IMR-90 (cell line): ENCODE data around the gene MKX. TPM values are rescaled to one million over a fixed set of nuclear protein-coding genes. Genes with fewer than 3 reads are reported as not detected.

ENCODE experiments used
- ATAC-seq: fragments of 200-7000 bp; cut with Tn5 transposase; 2 replicates; pipeline ENCODE4 v1.9.1; 2020; ENCODE audit warnings: low read depth, mild to moderate bottlenecking, moderate library complexity
- BruUV-seq: library from RNA; stranded (reverse); fragments of 400-500 nt; replicated peaks from 2 replicates; lab custom pipeline; 2021; lab: Mats Ljungman, UMichigan
- CTCF ChIA-PET: fragments of 300-600 bp; formaldehyde crosslinking; extraction: SDS; loops from one replicate; lab custom pipeline; 2021; ENCODE audit warnings: antibody characterized with exemption; lab: Yijun Ruan, JAX
- POLR2A ChIA-PET: fragments of 300-600 bp; sonication (Branson Sonifier 250); formaldehyde crosslinking; loops from one replicate; lab custom pipeline; 2022; ENCODE audit warnings: antibody characterized with exemption; ENCODE audit not compliant: unreplicated experiment; lab: Charles Lee
- DNase-seq: peaks from one replicate; pipeline ENCODE4 v3.0.0; 2013
- H2AFZ ChIP-seq: replicated peaks from 2 replicates; pipeline ENCODE3; 2013; ENCODE audit warnings: low read length, mild to moderate bottlenecking; ENCODE audit not compliant: poor library complexity
- H2AK5ac ChIP-seq: 2 replicates; pipeline ENCODE4 v1.6.1; 2013; ENCODE audit warnings: low read depth, low read length, inconsistent platforms
- H2AK9ac ChIP-seq: replicated peaks from 2 replicates; pipeline ENCODE3; 2013; ENCODE audit warnings: mild to moderate bottlenecking, low read depth, low read length, moderate library complexity; ENCODE audit not compliant: poor library complexity
- H2BK120ac ChIP-seq: 2 replicates; pipeline ENCODE4 v1.6.1; 2013; ENCODE audit warnings: low read depth, low read length, inconsistent platforms
- H2BK15ac ChIP-seq: 3 replicates; pipeline ENCODE4 v1.6.1; 2013; ENCODE audit warnings: low read depth, low read length, inconsistent platforms
- H2BK20ac ChIP-seq: 2 replicates; pipeline ENCODE4 v1.6.1; 2013; ENCODE audit warnings: low read depth, mild to moderate bottlenecking, inconsistent platforms, low read length, moderate library complexity
- H2BK5ac ChIP-seq: 2 replicates; pipeline ENCODE4 v1.6.1; 2013; ENCODE audit warnings: mild to moderate bottlenecking, low read depth, low read length, inconsistent platforms; ENCODE audit not compliant: poor library complexity, severe bottlenecking
- H3K14ac ChIP-seq: replicated peaks from 2 replicates; pipeline ENCODE4 v1.6.1; 2013; ENCODE audit warnings: low read depth, low read length, inconsistent platforms
- H3K18ac ChIP-seq: 2 replicates; pipeline ENCODE4 v1.6.1; 2013; ENCODE audit warnings: low read depth, low read length, control low read depth
- H3K23ac ChIP-seq: 2 replicates; pipeline ENCODE4 v1.6.1; 2013; ENCODE audit warnings: low read depth, low read length, inconsistent platforms
- H3K27ac ChIP-seq: 2 replicates; pipeline ENCODE4 v1.5.1; 2013; ENCODE audit warnings: mild to moderate bottlenecking, control low read depth, low read length; ENCODE audit not compliant: insufficient read depth
- H3K27me3 ChIP-seq: 2 replicates; pipeline ENCODE4 v1.6.1; 2013; ENCODE audit warnings: low read length; ENCODE audit not compliant: control insufficient read depth, insufficient read depth
- H3K36me3 ChIP-seq: 2 replicates; pipeline ENCODE4 v1.6.1; 2013; ENCODE audit warnings: low read length, mixed read lengths; ENCODE audit not compliant: control insufficient read depth, insufficient read depth
- H3K4ac ChIP-seq: 2 replicates; pipeline ENCODE4 v1.6.1; 2013; ENCODE audit warnings: low read depth, low read length, inconsistent platforms
- H3K4me1 ChIP-seq: 2 replicates; pipeline ENCODE4 v1.6.1; 2013; ENCODE audit warnings: low read length, mixed read lengths; ENCODE audit not compliant: control insufficient read depth, insufficient read depth
- H3K4me2 ChIP-seq: 2 replicates; pipeline ENCODE4 v1.6.1; 2013; ENCODE audit warnings: low read depth, mild to moderate bottlenecking, control low read depth, low read length, moderate library complexity
- H3K4me3 ChIP-seq: 2 replicates; pipeline ENCODE4 v1.5.1; 2013; ENCODE audit warnings: low read depth, mild to moderate bottlenecking, control low read depth, low read length, moderate library complexity; ENCODE audit not compliant: insufficient read depth
- H3K56ac ChIP-seq: 2 replicates; pipeline ENCODE4 v1.6.1; 2013; ENCODE audit warnings: low read length, inconsistent platforms; ENCODE audit not compliant: insufficient read depth; ENCODE audit errors: extremely low read depth
- H3K79me1 ChIP-seq, 2 experiments: 2 replicates each; pipeline ENCODE4 v1.6.1; 2013; ENCODE audit warnings: low read length in 2 of 2, inconsistent platforms in 1 of 2, low read depth in 1 of 2
- H3K9ac ChIP-seq: 2 replicates; pipeline ENCODE4 v1.6.1; 2013; ENCODE audit warnings: low read depth, low read length, control low read depth
- H3K9me1 ChIP-seq: 2 replicates; pipeline ENCODE4 v1.6.1; 2013; ENCODE audit warnings: low read length, inconsistent platforms; ENCODE audit not compliant: insufficient read depth
- H3K9me3 ChIP-seq: 2 replicates; pipeline ENCODE4 v1.6.1; 2013; ENCODE audit warnings: low read length; ENCODE audit not compliant: control insufficient read depth, insufficient read depth
- H4K20me1 ChIP-seq: 2 replicates; pipeline ENCODE4 v1.6.1; 2013; ENCODE audit warnings: low read length, inconsistent platforms; ENCODE audit not compliant: insufficient read depth
- H4K5ac ChIP-seq: 2 replicates; pipeline ENCODE4 v1.6.1; 2013; ENCODE audit warnings: mild to moderate bottlenecking, low read depth, low read length, control low read depth
- H4K8ac ChIP-seq, 2 experiments: 2 replicates each; pipeline ENCODE4 v1.6.1; 2013; ENCODE audit warnings: low read depth in 2 of 2, low read length in 2 of 2, control low read depth in 1 of 2, inconsistent platforms in 1 of 2
- H4K91ac ChIP-seq: 2 replicates; pipeline ENCODE4 v1.6.1; 2013; ENCODE audit warnings: low read depth, low read length, inconsistent platforms; ENCODE audit not compliant: insufficient read depth
- CHD1 ChIP-seq: IDR thresholded peaks from 2 replicates; pipeline ENCODE4 v1.6.1; 2012; ENCODE audit warnings: low read depth, low read length, improper control_type of control experiment
- MAZ ChIP-seq: IDR thresholded peaks from 2 replicates; pipeline ENCODE4 v1.6.1; 2012; ENCODE audit warnings: low read depth, mild to moderate bottlenecking, low read length, improper control_type of control experiment, moderate library complexity, borderline replicate concordance
- NFE2L2 ChIP-seq: fragments of 150-350 bp; IDR thresholded peaks from 2 replicates; pipeline ENCODE4 v1.6.1; 2016; ENCODE audit warnings: low read depth, mild to moderate bottlenecking, low read length
- POLR2A ChIP-seq: IDR thresholded peaks from 2 replicates; pipeline ENCODE4 v1.6.1; 2012; ENCODE audit warnings: mild to moderate bottlenecking, low read depth, low read length
- RAD21 ChIP-seq: IDR thresholded peaks from 2 replicates; pipeline ENCODE4 v1.6.1; 2012; ENCODE audit warnings: low read length, improper control_type of control experiment
- SMC3 ChIP-seq: fragments of 150-350 bp; IDR thresholded peaks from 2 replicates; pipeline ENCODE4 v1.6.1; 2016; ENCODE audit warnings: low read depth, mild to moderate bottlenecking, antibody characterized with exemption, low read length, moderate library complexity
- WGBS, 2 experiments: methylation state at CpG; one replicate each; pipeline versions ENCODE4 v1.1.5 to v1.1.7; 2013; ENCODE audit warnings: missing lambda C conversion rate in 2 of 2; ENCODE audit not compliant: insufficient read length in 1 of 2; ENCODE audit errors: extremely low coverage in 2 of 2; 5-methylcytosine and 5-hydroxymethylcytosine counted together
- dilution Hi-C: fragments of 300-500 bp; cut with HindIII; formaldehyde crosslinking; loops from one replicate; pipeline ENCODE4 v1.14.3; 2018; ENCODE audit warnings: low sequenced_read_pairs; ENCODE audit not compliant: unreplicated experiment
- in situ Hi-C: fragments of 300-500 bp; cut with MboI; formaldehyde crosslinking; loops from 3 replicates; pipeline ENCODE4 v1.14.3; 2019; ENCODE audit warnings: low sequenced_read_pairs, inconsistent platforms, mixed read lengths
- intact Hi-C: fragments of 100-400 bp; cut with micrococcal nuclease; formaldehyde crosslinking; loops from 2 replicates; pipeline ENCODE4 v1.10.0; 2022
- polyA plus RNA-seq, 3 experiments: library from polyadenylated mRNA; depleted of rRNA; stranded (reverse); fragments of >200 nt; gene quantifications; 2 replicates each; pipeline ENCODE4 v1.2.3, GENCODE V29; 2012; ENCODE audit warnings: low replicate concordance in 1 of 3
- total RNA-seq: library from RNA; depleted of rRNA; stranded (reverse); fragments of >200 nt; gene quantifications from 2 replicates; pipeline ENCODE4 v1.2.3, GENCODE V29; 2012
- TF ChIP-seq, protein P1 (sequence below): fragments of 150-350 bp; IDR thresholded peaks from 2 replicates; pipeline ENCODE4 v1.6.1; 2017; ENCODE audit warnings: mild to moderate bottlenecking, antibody characterized with exemption, low read length, low read depth
- TF ChIP-seq, protein P2 (sequence below): conservative IDR thresholded peaks from 2 replicates; pipeline ENCODE4 v1.5.1; 2012; ENCODE audit warnings: mild to moderate bottlenecking, low read depth, low read length, improper control_type of control experiment

Gene MKX
- total and polyA plus RNA-seq, 2 of the 4 experiments (the other 2 are of a cell fraction), result 0.10 to 0.36 TPM

DNA sequence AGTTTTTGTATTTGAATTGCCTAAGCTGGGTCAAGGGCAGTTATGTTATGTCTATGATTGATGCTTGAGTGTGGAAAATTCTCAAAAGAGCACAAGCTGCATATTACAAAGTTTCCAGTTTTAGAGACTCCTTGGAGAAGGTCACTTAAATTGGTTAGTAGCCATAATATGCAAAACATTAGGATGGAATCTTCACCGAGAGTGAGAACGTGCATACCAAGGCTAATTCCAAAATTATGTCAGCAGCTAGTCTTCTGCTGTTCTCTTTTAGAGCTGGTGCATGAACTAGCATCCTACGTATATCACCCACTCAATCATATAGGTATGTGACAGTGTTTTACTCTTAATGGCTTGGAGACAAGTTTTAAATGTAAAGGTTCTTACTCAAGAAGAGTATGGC is 49.2 kb downstream of the MKX start:
- peaks cover 9% of the 10 kb centered on the region; the same call in 1 of the 2 replicates for H3K9me1 ChIP-seq
- H3K9ac ChIP-seq, result no peak overlapping the region
- H2BK15ac ChIP-seq, result no peak overlapping the region
- no peaks in the 10 kb centered on the region for H3K9me3 ChIP-seq
- no peaks in the 10 kb centered on the region for H3K27me3 ChIP-seq
- no peak overlapping the region for H3K23ac ChIP-seq
- ATAC-seq, result no peak
- H4K20me1 ChIP-seq, result no peaks in the 10 kb centered on the region
- H2BK20ac ChIP-seq, result no peak overlapping the region
- H4K8ac ChIP-seq, result no peak overlapping the region
- TF ChIP-seq, protein P1, sequence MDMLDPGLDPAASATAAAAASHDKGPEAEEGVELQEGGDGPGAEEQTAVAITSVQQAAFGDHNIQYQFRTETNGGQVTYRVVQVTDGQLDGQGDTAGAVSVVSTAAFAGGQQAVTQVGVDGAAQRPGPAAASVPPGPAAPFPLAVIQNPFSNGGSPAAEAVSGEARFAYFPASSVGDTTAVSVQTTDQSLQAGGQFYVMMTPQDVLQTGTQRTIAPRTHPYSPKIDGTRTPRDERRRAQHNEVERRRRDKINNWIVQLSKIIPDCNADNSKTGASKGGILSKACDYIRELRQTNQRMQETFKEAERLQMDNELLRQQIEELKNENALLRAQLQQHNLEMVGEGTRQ, result no peak
- no peak for TF ChIP-seq NFE2L2
- TF ChIP-seq CHD1, result no peak
- no peak for TF ChIP-seq MAZ
- TF ChIP-seq RAD21, result no peak
- TF ChIP-seq POLR2A, result no peak
- no peak for TF ChIP-seq SMC3
- TF ChIP-seq, protein P2, sequence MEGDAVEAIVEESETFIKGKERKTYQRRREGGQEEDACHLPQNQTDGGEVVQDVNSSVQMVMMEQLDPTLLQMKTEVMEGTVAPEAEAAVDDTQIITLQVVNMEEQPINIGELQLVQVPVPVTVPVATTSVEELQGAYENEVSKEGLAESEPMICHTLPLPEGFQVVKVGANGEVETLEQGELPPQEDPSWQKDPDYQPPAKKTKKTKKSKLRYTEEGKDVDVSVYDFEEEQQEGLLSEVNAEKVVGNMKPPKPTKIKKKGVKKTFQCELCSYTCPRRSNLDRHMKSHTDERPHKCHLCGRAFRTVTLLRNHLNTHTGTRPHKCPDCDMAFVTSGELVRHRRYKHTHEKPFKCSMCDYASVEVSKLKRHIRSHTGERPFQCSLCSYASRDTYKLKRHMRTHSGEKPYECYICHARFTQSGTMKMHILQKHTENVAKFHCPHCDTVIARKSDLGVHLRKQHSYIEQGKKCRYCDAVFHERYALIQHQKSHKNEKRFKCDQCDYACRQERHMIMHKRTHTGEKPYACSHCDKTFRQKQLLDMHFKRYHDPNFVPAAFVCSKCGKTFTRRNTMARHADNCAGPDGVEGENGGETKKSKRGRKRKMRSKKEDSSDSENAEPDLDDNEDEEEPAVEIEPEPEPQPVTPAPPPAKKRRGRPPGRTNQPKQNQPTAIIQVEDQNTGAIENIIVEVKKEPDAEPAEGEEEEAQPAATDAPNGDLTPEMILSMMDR, result no peak
- H3K4ac ChIP-seq, result no peak overlapping the region
- no peak for DNase-seq
- no peak overlapping the region for H4K5ac ChIP-seq
- no peak overlapping the region for H3K56ac ChIP-seq
- no peak overlapping the region for H3K4me3 ChIP-seq
- H3K18ac ChIP-seq, result no peak overlapping the region
- dilution Hi-C loops (no loop called here), in situ Hi-C loops (no loop called here), intact Hi-C loops (no loop called here)
- H3K27ac ChIP-seq, result no peak overlapping the region
- no peak overlapping the region for H4K91ac ChIP-seq
- CTCF ChIA-PET, result no interaction called here
- peaks cover 3% of the 10 kb centered on the region; the same call in 1 of the 2 replicates for H3K4me1 ChIP-seq
- H2AK5ac ChIP-seq, result no peak overlapping the region
- H2BK120ac ChIP-seq, result no peak overlapping the region
- H3K79me1 ChIP-seq, result no peaks in the 10 kb centered on the region
- POLR2A ChIA-PET, result no interaction called here
- H3K14ac ChIP-seq, result 0 out of 2 replicates have a peak overlapping the region, but pooled peaks have one; percentile 11
- WGBS, 2 experiments, result no CpG with 5 or more reads among the region's 3 CpGs
- H2BK5ac ChIP-seq, result peak overlapping the region; percentile 41
- H3K4me2 ChIP-seq, result no peak overlapping the region
- no peak overlapping the region for H2AFZ ChIP-seq
- no peak overlapping the region for H2AK9ac ChIP-seq
- H3K36me3 ChIP-seq, result no peaks in the 10 kb centered on the region
- BruUV-seq, result no TSS peak
